GM19025 (cell line): ENCODE results near the gene MYO16.
"Not testable (repeated sequence)": the region's sequence is repeated elsewhere in the genome, so short reads cannot be mapped to it uniquely, and the experiment has no call there.

Experiments
- ATAC-seq: cut with Tn5 transposase; IDR thresholded peaks from one replicate; pipeline ENCODE4 v1.9.1; 2021; ENCODE audit warnings: mild to moderate bottlenecking, low read depth, moderate library complexity; ENCODE audit not compliant: unreplicated experiment

The MYO16 gene

DNA sequence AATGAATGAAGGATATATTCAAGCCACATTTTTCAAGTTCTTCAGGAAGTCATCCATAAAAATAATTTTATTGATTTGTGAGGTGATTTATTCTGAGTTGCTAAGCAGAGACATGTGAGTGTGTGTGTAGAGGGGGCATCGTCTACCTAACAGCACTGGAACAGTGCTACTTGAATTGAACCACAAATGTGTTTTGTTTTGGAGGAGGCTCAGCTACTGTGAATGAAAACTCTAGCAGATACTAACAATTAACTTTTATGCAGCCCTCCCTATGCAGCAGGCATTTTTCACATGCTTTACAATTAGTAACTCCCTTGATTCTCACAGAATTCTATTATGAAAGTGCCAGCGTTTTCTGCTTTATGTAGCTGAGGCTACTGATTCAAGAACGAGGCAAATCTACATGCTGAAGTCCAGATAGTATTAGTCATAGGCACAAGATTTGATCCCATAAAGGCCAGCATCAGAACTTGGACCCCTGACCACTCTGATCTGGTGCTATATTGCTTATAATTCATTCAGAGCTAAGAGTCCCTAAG, 103.7 kb downstream of the MYO16 start:
- no peak for ATAC-seq

DNA sequence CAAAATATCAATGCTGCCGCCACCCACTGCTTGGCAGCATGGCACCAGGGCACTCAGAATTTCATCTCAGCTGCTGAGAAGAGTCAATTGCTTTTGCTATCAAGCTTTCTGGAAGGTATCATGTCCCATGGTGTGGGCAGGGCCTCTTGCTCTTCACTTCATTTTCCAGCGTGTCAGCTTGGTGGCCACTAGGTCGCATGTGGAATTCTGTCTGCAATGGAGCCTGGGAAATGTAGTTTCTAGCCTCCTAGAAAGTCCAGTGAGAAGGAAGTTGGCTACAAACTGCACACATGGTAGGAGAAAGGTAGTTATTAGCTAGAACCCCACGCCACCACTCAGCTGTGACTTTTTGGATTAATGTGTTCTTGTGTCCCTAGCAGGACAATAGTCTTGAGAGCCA, 105.3 kb downstream of the MYO16 start:
- no peak for ATAC-seq

DNA sequence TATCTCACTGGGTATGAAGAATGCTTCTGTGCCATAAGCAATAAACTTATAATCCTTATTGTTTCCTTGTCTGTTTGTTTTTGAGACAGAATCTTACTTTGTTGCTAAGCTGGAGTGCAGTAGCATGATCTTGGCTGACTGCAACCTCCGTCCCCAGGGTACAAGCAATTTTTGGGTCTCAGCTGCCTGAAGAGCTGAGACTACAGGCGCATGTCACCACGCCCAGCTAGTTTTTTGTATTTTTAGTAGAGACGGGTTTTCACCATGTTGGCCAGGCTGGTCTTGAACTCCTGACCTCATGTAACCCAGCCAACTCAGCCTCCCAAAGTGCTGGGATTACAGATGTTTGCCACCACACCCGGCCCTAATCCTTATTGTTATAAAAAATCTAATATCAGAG, 112.5 kb downstream of the MYO16 start:
- ATAC-seq: no peak

DNA sequence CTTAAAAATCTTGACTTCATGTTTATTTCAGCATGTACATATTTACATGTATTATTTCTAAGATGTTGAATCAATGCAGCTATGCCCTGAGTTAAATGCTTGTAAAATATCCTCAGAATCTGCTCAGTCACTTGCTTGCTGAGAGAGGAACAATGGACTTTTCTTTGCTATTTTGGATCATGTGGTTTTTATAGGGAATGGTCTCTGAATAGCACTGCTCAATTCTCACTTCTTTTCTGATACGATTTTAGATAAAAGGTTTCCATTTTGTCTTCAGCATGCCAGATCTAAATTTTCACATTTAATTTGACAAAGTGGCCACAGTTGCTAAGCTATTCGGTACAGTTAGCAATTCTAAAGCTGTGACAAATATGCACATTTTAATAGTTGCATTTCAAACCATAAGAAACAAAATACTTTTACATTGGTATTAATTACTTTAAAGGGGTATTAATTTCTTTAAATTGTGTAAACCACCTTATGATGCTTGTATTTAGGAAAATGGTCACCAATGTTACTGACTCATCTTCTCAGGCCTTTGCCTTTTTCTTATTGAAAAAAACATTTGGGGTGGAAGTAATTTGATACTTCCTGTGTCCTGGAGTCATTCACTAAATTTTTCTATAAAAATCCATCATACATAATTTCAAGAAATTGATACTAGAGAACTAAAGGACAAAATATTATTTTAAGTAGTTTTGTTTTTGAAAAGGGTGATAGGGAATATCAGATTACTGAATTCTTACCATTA, 113.5 kb downstream of the MYO16 start:
- no peak for ATAC-seq

DNA sequence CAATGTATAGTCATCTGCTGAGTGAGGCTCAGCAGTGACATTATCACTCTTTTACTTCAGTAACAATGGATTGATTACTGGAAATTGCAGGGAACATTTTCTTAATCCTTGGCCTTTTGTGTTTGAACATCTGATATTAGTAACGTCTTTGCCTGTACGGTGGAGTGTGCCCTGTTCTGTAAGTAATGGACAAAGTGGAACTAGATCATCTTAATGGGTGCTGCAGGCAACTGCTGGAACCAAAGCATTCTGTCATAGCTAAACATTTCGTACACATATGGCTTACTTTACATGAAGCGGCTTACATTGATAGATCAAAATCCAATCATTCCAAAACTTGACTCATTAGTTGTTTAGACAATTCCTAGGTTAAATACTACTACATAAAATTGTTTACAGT, 114.1 kb downstream of the MYO16 start:
- ATAC-seq: no peak

DNA sequence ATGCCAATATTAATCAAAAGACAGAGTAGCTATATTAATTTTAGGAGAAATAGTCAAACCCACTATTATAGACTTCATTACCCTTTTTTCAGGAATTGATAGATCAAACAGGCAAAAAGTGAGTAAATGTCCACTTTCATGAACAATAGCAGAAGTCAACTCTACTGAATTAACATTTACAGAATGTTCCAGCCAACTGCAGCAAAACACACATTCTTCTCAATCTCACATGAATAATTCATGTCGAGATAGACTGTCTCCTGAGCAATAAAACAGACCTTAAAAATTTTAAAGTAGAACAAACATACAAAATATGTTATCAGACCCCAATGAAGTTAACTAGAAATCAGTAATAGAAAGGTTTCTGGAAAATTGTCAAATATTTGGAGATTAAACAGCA, 118.4 kb downstream of the MYO16 start:
- no peak for ATAC-seq

DNA sequence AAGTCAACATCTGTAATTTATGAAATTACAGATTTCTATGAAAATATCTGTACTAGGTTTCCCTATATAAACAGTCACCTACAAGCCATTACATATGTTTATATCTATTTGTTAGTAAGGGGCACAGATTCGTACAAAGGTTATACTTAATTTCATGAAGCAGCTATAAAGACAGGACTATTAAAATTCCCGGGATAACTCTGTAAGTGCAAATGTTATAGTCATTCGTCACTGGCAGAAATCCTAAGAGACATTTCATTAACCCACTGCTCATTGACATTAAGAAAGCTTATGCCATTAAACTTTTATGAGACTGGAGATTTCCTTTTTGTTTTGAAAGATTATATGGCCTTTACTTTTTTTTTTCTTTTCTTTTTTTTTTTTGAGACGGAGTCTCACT, 122.9 kb downstream of the MYO16 start:
- ATAC-seq: no peak

DNA sequence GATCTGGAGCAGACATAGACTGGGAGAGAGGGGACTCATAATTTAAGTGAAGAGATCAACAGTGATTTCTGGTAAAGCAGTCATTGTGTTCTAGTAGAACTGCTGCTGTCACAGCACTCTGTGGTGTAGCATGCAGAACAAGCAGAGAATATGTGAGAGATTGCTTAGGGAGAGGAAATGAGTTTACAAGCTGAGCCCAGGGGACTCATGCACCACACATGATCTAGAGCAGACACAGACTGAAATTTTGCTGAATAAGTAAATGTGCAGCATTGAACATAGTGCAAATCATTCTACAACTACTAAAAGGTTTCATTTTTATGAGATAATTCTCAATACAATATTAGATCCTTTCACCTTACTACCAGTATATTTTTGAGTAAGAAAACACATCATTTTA, 125.7 kb downstream of the MYO16 start:
- no peak for ATAC-seq

DNA sequence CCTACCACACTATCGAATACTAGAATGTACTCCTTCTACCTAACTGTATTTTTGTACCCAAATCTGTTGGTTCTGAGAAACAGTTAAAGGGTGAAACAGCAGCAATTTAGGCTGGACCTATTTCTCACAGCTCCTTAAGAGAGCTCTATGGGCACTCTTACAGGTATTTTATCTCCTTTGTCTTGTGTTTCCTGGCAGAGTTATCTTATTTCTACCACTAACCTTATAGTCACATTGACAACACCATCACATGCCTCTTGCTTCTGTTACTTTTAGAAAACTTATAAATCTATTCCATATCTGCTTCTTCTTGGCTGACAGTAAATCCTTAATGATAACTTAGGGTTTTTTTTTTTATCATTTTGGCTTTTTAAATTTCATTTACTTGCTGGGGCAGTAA, 130.7 kb downstream of the MYO16 start:
- no peak for ATAC-seq

DNA sequence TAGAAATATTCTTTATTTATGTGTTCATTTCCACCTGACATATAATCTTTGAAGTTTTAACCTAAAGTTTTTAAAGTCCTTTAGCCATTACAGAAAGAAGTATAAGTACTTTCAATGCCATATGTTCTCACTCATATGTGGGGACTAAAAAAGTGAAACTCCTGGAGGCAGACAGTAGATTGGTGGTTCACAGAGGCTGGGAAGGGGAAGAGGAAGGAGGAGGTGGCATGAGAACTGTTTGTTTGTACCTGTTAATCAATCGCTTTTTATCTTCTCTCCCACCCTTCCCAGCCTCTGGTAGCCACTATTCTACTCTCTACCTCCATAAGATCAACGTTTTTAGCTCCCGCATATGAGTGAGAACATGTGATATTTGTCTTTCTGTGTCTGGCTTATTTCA, 131.1 kb downstream of the MYO16 start:
- ATAC-seq: no peak

DNA sequence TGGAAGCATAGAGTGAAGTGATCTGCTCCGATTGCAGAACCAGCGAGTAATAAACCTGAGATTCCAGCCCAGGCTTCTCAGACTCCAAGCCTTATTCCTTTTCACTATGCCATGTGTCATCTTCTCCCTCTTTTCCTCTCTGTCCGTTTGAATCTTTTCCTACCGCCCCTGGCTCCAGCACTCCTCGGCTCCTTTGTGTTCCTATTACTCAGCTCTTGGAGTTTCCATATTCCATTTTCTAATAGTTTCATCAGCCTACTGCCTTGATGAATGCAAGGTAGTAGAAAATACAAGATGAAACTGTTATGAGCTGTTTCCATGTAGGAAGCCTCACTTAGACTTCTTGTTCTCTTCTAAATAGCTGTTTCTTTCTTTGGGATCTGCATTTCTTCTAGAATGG, 138.6 kb downstream of the MYO16 start:
- no peak for ATAC-seq

DNA sequence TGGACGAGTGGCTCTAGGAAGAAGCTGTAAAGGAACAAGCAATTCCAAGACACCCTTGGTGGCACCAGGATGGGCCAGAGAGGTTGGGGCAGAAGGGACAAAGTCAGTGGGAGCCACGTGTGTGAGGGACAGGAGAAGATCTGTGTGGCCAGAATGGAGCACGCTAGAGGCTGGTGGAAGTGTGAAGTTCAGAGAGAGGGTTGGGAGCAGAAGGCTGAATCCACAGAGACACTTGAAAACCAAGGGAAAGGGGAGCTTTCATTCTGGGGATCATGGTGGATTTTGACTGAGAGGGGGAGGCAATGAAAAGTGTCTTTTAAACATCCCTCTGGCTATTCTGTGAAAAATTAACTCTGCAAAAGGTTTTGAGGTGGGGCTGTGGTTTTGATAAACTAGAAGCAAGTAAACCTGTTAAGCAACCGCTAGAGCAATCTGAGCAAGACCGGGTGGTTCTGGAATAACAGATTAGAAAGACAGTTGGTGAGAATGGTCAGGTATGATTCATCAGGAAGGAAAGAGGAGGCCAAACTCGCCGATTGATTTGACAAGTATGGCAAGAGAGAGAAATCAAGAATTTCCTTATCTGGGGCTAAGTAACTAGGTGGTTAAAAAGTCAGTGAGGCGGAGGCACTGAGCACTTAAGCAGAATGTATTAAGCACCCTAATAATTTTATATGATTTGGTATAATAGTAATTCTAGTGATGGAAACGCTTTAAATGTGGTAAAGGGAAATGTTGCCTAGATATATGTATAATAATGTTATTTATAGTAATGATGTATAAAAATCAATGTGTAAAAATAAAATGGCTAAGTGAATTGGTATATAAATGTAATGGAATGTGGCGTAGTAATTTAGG, 140.0 kb downstream of the MYO16 start:
- ATAC-seq: no peak

DNA sequence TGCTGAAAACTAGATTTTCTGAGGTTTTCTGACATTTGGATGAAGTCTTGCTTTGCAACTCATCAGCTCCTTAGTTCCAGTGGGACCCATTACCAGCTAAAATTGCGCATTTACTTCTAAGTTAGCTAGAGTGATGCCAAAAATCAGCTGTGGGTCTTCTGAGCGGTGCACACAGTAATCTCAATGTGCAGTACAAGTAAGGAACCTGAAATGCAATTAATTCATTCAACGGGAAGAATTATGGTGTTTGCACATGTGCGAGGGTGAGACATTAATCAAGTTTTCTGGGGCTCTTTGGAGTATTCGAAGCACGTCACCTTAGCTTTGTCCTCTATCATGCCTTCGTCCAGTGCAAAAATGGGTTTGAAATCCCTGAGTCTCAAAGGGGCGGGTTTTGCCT, 146.2 kb downstream of the MYO16 start:
- ATAC-seq: no peak

DNA sequence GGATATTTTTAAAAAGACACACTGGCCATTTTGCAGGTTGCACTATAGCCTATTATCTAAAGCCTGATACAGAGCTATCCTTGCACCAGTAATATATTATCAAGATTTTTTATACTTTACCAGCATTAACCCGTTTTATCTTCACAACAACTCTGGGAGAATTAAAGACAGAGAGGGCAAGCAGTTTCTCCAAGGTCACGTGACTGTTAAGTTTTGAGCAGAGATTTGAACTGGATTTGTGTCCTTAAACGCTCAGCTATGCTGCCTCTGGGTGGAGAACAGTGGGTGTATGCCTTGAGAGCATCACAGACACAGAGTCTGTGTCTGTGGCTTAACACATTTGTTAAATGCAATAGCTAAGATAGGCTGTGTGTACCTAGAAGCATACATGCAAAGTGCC, 147.2 kb downstream of the MYO16 start:
- no peak for ATAC-seq

DNA sequence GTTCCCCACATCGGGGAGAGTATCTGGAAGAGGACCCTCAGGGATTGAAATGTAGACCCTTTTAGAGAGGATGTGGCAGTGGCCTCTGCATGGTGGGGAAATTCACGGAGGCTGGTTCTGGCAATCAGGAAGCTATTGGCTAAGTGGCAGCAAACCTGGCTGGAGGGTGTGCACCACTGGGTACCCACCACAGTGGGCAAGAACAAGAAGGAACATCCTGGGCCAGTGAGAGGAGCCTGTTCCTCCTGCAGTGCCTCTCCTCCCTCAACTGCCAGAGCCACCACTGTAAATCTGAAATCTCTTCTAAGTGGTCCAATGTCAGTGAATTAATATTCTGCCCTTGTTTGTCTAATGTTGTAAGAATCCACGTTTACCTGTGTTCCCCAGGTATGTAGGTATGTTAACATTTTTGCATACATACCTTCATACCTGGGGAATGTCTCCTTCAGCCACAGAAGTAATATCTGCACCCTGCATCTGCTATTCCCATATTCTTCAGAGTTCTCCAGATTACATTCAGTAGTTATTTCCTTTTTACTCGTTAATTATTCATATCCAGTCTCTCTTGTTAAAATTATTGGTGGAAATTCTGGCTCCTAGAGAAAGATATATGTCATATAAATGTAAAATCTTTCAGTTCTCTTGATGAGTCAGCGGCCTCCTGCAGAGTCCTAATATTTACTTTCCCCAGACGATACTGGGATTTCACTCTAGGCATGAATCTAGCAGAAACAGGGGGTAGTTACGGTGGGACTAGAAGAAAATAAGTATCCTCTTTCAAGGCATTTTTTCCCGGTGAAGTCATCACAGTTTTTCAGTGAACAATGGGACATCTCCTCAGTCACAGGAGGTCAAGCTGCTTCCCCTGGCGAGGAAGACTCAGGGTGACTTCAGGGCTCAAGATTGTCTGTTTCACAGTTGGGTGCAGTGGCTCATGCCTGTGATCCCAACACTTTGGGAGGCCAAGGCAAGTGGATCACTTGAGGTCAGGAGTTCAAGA, 148.3 kb downstream of the MYO16 start:
- ATAC-seq: no peak

DNA sequence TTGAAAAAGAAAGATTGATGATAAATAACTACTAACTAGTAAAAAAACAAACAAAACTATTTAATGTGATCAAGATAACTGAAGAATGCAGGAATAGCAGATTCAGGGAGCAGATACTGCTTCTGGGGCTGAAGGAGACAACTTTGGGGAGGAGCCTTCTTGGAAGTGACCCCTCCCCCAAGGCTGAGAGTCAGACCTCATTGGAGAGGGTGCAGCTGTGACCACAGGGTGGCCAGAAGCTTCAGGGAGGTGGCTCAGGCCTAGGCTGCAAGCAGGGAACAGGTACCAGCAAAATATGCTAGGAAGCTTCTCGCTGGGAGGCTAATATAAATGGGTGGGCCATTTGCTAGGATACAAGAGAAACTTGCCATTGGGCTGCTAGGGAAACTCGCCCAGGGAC, 149.9 kb downstream of the MYO16 start:
- no peak for ATAC-seq

DNA sequence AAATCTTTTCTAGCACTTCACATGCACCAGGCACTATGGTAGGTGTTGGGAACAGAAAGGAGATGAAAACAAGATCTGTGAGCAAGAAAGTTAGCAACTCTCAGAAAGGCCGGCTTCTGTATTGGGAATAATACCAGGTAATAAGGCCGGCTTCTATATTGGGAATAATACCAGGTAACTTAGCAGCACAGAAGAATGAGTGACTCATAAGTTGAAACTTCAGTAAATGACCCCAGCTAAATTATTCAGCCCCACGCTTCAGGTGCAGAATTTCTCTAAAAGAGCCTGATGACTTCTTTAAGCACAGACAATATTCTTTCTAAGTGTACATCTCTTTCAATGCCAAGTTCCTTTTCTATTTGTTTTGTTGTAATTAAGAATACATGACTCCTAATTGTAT, 151.3 kb downstream of the MYO16 start:
- no peak for ATAC-seq

DNA sequence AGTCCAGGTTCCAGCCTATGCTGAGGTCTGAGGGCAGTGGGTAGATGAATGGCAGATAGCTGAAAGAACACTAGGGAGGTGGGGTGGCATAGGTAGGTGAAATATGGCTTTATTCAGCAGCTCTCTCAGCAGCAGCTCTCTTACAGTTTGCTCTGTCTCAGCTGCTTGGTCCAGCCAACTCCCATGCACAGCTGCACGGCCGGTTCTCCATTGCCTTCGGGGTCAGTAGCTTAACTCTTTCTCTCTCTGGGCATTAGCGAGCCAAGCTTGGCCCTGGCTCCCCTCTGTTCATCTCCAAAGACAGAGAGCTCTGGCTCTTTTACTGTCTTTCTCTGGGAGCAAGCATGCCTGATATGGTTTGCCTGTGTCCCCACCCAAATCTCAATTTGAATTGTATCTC, 151.9 kb downstream of the MYO16 start:
- no peak for ATAC-seq

DNA sequence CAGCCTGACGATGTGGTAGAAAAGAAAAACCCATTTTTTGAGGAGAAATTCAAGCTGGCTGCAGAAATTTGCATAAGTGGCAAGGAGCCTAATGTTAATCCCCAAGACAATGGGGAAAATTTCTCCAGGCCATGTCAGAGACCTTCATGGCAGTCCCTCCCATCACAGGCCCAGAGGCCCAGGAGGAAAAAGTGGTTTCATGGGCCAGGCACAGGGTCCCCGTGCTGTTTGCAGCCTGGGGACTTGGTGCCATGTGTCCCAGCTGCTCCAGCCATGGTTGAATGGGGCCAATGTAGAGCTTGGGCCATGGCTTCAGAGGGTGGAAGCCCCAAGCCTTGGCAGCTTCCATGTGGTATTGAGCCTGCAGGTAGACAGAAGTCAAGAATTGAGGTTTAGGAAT, 153.1 kb downstream of the MYO16 start:
- ATAC-seq: not testable (repeated sequence)

DNA sequence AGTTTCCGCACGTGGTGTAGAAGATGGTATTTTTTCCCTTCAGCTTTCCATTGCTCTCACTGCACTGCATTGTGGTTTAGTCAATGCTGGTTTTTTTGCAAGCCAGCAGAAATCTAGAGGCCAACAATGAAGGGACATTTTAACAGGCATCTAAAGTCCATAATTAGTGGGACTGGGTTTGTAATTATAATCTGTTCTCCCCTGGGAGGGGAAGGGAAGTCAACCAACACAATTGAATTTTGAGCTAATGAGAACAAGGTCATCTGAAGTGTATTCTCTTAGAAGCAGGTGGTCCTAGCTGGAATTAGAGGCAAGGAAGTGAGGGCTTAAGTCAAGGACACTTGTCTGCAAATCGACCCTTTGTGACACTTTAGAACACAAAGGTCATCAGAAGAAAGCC, 156.4 kb downstream of the MYO16 start:
- ATAC-seq: no peak
